GM12873 (cell line): ENCODE results near the gene LDB2.

Source experiments
- TF ChIP-seq, protein P1 (sequence below): IDR thresholded peaks from 2 replicates; pipeline ENCODE4 v1.5.1; 2012; ENCODE audit warnings: low read depth, mild to moderate bottlenecking, moderate library complexity, low read length, control low read depth; ENCODE audit not compliant: insufficient read depth; ENCODE audit errors: missing control alignments

Gene LDB2

DNA sequence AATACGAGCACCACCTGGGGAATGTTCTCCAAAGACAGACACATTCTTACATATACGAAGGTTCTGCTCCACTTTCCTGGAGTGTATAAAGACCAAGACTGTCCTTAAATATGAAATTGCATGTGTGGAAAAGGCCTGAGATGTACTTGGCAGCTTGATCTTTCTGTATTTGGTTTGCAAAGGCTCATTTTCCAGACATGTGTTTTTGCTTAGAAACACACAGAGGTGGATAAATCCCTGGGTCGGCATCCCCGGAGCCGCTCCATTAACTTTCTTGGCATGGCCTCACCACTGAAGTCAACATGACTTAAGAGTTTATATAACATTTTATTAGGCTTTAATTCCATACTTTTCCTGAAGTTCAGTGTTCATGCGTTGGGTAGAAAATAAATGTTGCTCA, 239.4 kb downstream of the LDB2 start:
- TF ChIP-seq, protein P1, sequence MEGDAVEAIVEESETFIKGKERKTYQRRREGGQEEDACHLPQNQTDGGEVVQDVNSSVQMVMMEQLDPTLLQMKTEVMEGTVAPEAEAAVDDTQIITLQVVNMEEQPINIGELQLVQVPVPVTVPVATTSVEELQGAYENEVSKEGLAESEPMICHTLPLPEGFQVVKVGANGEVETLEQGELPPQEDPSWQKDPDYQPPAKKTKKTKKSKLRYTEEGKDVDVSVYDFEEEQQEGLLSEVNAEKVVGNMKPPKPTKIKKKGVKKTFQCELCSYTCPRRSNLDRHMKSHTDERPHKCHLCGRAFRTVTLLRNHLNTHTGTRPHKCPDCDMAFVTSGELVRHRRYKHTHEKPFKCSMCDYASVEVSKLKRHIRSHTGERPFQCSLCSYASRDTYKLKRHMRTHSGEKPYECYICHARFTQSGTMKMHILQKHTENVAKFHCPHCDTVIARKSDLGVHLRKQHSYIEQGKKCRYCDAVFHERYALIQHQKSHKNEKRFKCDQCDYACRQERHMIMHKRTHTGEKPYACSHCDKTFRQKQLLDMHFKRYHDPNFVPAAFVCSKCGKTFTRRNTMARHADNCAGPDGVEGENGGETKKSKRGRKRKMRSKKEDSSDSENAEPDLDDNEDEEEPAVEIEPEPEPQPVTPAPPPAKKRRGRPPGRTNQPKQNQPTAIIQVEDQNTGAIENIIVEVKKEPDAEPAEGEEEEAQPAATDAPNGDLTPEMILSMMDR = no peak

DNA sequence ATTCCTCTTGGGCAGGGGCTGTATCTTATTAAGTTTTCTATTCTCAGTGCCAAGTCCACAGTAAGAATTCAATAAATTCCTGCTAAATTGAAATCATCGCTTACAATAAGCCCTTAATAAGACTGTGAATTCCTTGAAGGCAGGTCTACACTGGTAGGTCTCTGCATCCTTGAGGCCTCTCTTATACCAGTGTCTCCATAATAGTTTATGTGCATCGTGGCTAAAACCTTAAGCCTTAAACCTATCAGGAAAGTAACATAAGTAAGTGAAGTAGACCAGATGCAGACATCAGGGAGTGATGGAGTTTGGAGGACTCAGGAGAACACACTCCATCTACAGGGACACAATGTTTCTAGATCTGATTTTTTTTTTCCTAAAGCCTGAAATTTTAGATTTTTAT, 240.3 kb downstream of the LDB2 start:
- TF ChIP-seq, protein P1 = no peak

DNA sequence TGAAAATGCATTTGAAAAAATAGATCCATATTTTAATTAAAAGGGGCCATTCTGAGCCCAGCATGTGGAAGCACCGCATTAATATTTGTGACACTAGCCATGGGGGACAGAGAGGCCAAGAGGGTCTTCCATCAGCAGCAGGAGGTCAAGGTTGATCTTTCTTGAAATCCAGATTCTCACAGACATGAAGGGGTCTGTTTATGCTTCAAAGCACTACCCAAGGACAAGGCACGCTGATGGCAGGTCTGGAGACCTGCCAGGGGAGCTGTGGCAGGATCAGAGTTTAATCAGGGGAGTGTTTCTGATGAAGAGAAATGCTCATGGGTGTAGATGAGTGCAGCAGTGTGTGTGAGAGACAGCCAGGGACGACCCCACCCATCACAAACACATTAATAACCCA, 243.3 kb downstream of the LDB2 start:
- TF ChIP-seq, protein P1 = no peak

DNA sequence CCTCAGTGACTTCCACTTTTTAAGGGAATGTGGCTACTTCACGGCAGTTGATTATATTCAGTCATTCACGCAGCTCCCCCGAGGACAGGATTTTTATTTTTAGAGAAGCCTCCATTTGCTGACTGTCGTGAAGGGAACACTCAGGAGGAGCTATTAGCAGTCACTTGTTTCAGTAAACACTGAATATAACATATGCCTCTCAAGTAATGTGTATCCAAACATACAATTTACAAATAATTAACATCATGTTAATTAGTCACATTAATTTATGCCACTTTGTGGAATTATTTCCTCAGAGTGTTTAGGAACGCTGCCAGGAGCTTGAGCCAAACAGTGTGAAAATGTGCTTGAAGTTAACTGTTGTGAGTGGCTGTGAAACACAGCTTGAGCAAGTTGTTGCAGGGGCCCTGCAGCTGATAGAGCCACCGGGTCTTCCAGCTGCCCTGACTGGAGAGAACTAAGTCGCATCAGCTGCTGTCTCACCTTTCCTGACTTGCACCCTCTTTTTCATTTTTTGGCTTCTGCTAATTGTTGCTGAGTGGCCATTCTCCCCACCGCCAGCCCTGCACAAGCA, 245.6 kb downstream of the LDB2 start:
- TF ChIP-seq, protein P1 = no peak

DNA sequence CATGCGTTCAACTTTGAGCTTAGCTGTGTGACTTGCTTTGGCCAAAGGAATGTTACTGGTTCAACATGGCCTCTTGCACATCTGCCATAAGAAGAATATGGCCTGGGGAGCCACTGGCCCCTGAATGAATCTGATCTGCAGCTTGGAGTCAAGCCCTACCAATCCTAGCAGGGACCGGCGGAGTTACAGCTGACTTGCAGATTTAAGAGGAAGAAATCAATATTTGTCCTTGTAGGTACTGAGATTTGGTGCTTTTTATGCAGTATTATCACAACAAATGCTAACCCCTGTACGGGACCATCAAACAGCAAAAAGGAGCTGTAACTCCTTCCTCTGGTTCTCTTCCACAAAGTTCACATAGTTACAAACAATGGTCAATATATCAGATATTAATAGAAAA, 252.0 kb downstream of the LDB2 start:
- TF ChIP-seq, protein P1 = no peak

DNA sequence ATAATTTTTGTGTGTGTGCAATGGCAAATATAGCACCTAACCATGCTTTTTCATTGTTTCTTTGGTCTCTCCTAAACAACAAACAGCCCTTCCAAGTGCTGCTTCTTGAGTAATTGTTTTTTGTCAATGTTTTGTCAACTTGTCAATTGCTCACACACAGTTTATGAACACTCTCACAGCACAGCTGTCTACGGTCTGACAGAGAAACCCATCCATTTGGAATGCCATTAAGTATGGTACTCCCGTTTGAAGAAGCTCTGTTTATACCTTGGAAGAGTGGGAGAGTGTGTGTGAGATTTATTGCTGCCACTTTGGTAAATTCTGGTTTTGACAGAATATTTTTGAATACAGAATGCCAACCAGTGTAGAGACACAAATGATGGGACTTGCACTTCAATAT, 254.6 kb downstream of the LDB2 start:
- TF ChIP-seq, protein P1 = no peak

DNA sequence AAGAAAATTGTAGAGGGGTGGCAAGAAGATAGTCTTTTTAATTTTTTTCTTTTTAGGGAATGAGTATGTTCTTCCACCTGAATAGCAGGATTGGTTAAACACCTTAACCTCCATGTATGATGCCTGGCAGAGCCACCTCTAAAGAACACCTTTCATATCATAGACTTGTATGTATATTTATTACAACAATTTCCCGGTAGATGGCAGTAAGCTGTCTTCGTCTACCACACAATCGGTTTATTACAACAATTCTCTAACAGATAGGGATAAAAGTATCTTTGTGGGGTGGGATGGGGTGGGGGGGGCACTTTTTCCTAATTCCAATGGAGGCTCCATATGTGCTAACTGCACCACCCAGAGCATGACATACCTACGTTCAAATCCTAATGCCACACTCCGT, 255.5 kb downstream of the LDB2 start:
- TF ChIP-seq, protein P1 = no peak
